ENCODE data around the gene ARHGEF1.

DNA sequence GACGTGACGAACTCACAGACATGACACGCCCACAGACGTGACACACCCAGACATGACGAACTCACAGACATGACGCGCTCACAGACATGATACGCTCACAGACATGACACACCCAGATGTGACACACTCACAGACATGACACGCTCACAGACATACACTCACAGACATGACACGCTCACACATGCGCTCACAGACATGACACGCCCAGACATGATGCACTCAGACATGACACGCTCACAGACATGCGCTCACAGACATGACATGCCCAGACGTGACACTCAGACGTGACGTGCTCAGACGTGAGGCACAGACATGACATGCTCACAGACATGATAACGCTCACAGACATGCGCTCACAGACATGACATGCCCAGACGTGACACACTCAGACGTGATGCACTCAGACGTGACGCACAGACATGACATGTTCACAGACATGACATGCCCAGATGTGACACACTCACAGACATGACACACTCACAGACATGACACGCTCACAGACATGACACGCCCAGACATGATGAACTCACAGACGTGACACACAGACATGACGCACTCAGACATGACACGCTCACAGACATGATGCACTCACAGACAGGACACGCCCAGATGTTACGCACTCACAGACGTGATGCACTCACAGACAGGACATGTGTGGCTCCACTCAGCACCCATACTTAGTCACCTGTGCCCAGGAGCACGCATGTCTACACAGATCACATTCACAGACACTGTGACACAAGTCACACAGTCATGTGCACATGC lies 37.1 kb downstream of the ARHGEF1 start:
- TF ChIP-seq CTCF (IDR thresholded peaks at IDR 0.05) (no peak), EZH2 (IDR thresholded peaks at IDR 0.05; ENCODE audit: borderline replicate concordance, insufficient read depth, low read depth, low read length, poor library complexity, severe bottlenecking) (no peak)
